Vagina (tissue), 2 donors: ENCODE results near the gene SCN8A.

ENCODE experiments used
- POLR2A ChIP-seq, 2 donors: fragments of 450-650 bp; IDR thresholded peaks; one replicate each; pipeline ENCODE4 v1.6.1; 2017; ENCODE audit warnings: antibody characterized with exemption in 2 of 2, mild to moderate bottlenecking in 2 of 2, moderate library complexity in 2 of 2
- POLR2AphosphoS5 ChIP-seq, 2 donors: sonication (generic); formaldehyde crosslinking; IDR thresholded peaks; one replicate each; pipeline ENCODE4 v1.9.0; 2017; ENCODE audit warnings: antibody characterized with exemption in 2 of 2, mild to moderate bottlenecking in 2 of 2, low read depth in 1 of 2; ENCODE audit not compliant: insufficient read depth in 1 of 2
- TF ChIP-seq, protein P1 (sequence below), 3 experiments: fragments of 450-650 bp in 2 of 3; fragments of 200-600 bp in 1 of 3; sonication (generic) in 1 of 3; IDR thresholded peaks; one replicate each; pipeline ENCODE4 v1.5.1; 2017 to 2019; ENCODE audit warnings: antibody characterized with exemption in 3 of 3, mild to moderate bottlenecking in 2 of 3, moderate library complexity in 2 of 3

DNA sequence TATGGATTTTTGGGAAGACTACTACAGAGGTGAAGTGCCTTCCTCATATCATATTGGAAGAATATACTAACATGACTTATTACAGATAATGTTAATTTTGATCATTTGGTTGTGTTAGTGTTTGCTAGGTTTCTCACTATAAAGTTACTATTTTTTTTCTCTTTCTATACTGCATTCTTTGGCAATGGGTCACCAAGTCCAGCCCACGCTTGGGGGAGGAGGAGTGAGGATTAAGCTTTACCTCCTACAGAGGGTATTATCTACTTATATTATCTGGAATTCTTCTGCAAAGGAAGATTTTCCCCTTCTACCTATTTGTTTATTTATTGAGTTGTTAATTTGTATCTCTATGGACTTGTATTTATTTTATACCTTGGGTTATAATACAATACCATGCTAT, 31.5 kb downstream of the SCN8A start:
- TF ChIP-seq, protein P1, sequence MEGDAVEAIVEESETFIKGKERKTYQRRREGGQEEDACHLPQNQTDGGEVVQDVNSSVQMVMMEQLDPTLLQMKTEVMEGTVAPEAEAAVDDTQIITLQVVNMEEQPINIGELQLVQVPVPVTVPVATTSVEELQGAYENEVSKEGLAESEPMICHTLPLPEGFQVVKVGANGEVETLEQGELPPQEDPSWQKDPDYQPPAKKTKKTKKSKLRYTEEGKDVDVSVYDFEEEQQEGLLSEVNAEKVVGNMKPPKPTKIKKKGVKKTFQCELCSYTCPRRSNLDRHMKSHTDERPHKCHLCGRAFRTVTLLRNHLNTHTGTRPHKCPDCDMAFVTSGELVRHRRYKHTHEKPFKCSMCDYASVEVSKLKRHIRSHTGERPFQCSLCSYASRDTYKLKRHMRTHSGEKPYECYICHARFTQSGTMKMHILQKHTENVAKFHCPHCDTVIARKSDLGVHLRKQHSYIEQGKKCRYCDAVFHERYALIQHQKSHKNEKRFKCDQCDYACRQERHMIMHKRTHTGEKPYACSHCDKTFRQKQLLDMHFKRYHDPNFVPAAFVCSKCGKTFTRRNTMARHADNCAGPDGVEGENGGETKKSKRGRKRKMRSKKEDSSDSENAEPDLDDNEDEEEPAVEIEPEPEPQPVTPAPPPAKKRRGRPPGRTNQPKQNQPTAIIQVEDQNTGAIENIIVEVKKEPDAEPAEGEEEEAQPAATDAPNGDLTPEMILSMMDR (IDR thresholded peaks at IDR 0.05): no peak
- no peak for TF ChIP-seq POLR2AphosphoS5 (IDR thresholded peaks at IDR 0.05; ENCODE audit: insufficient read depth in 1 of 2, low read depth in 1 of 2)
- TF ChIP-seq POLR2A (IDR thresholded peaks at IDR 0.05): no peak
